ENCODE data around the gene PCTP.

DNA sequence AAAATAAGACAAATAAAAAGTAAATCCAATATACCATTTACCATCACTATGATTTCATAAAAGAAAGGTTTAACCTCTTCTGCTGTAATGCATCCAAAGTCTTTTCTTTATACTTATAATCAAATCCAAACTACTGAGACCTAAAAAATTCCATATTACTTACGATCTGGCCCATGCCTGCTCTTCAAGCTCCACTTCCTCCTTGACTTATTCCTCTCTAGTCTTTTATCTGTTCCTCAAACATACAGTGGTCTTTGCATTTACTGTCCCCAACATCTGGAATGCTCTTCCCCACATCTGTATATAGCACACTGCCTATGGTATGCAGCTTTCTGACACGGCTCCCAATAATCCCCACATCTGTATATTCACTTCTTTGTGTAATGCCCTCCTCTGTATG lies 33.8 kb downstream of the PCTP start:
- TF ChIP-seq, protein P1, sequence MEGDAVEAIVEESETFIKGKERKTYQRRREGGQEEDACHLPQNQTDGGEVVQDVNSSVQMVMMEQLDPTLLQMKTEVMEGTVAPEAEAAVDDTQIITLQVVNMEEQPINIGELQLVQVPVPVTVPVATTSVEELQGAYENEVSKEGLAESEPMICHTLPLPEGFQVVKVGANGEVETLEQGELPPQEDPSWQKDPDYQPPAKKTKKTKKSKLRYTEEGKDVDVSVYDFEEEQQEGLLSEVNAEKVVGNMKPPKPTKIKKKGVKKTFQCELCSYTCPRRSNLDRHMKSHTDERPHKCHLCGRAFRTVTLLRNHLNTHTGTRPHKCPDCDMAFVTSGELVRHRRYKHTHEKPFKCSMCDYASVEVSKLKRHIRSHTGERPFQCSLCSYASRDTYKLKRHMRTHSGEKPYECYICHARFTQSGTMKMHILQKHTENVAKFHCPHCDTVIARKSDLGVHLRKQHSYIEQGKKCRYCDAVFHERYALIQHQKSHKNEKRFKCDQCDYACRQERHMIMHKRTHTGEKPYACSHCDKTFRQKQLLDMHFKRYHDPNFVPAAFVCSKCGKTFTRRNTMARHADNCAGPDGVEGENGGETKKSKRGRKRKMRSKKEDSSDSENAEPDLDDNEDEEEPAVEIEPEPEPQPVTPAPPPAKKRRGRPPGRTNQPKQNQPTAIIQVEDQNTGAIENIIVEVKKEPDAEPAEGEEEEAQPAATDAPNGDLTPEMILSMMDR (IDR thresholded peaks at IDR 0.05) = no peak
- TF ChIP-seq POLR2A (IDR thresholded peaks at IDR 0.05) = no peak
